Measurements from ENCODE around the gene ATG16L2.
"Not testable (repeated sequence)": the region's sequence is repeated elsewhere in the genome, so short reads cannot be mapped to it uniquely, and the experiment has no call there.

The ATG16L2 gene

DNA sequence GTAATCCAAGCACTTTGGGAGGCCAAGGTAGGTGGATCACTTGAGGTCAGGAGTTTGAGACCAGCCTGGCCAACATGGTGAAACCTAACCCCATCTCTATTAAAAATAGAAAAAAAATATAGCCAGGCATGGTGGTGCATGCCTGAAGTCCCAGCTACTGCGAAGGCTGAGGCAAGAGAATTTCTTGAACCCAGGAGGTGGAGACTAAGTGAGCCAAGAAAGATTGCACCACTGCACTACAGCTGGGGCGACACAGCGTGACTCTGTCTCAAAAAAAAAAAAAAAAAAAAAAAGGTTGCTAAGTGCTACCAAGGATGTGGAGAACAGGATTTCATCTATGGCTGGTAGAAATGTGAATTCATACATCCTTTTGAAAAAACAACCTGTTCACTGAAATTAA is 36.6 kb downstream of the ATG16L2 start:
- DNase-seq, result no peak

DNA sequence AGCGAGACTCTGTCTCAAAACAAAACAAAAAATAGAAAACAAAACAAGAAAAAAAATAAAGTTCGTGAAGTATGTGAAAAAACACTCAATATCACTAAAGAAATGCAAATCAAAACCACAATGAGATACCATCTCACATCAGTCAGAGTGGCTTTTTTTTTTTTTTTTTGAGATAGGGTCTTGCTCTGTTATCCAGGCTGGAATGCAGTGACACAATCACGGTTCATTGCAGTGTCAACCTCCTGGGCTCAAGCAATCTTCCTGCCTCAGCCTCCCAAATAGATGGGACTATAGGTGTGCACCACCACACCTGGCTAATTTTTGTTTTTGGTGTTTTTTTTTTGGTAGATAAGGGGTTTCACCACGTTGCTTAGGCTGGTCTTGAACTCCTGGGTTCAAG is 37.5 kb downstream of the ATG16L2 start:
- DNase-seq, result no peak

DNA sequence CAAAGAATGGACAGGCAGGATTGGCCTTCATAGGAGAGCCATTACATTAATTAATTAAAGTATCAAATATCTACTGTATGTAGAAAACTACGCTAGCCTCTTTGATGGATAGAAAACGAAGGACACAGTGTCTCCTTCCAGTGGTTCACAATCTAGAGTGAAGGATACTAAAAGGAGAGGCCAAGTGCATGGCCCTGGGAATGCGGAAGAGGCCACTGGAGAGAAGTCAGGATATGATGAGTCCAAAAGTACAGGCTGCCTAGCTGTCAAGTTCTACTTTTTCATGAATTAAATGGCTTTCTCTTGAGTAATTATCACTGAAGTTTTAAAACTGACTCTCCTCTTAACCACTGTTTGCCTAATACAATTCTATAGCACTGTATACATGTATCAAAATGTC is 41.9 kb downstream of the ATG16L2 start:
- no peak for DNase-seq

DNA sequence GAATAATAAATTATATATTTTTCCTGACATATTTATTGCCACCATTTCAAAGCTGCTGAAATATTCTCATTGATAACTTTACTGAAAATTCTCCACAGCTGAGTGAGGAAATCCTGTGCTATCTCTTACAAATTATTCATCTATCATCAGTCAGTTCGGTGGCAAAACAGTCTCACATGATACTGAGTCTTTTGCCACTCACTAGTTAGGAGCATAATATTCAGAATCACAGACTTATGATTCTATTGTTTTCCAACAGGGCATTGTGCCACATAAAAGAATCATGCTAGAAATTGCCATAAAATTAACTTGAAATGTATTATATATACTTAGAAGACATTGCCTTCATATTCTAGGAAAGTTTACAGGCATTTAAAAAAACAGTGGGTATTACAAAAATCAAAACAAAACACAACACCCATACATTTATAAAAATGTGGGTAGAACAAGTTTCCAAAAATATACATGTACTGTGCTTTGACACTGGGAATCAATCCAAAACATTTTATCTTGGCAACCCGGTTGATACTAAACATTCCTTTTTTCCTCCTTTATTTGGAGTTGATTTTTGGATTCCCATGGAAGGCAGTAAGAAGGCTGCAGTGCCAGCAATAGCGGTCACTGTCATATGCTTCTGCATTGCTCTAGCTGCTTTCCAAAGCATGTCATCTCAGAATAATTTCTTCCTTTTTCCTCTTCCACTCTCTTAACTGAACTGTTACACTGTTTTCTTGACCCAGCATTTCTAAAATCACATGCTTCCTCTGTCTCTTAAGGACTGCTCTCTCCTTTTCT is 42.5 kb downstream of the ATG16L2 start:
- no peak for DNase-seq

DNA sequence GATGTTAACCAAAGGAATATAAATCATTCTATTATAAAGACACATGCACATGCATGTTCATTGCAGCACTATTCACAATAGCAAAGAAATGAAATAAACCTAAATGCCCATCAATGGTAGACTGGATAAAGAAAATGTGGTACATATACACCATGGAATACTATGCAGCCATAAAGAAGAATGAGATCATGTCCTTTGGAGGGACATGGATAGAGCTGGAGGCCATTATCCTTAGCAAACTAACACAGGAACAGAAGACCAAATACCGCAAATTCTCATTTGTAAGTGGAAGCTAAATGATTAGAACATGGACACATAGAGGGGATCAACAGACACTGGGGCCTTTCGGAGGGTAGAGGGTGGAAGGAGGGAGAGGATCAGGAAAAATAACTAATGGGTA is 44.1 kb downstream of the ATG16L2 start:
- DNase-seq, result not testable (repeated sequence)

DNA sequence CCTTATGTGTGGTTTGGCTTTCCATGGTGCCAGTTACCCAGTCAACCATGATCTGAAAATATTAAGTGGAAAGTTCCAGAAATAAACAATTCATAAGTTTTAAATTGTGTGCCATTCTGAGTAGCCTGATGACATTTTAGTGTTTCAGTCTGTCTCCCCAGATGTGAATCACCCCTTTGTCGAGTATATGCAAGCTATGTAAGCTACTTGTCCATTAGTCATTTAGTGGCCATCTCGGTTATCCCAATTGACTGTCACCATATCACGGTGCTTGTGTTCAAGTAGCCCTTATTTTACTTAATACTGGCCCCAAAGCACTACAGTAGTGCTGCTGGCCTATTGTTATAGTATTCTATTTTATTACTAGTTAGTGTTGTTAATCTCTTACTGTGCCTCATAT is 44.9 kb downstream of the ATG16L2 start:
- DNase-seq, result no peak

GRCh38 chr11:72860010-72860409 is 45.8 kb downstream of the ATG16L2 start:
- DNase-seq, result no peak

- no peak for DNase-seq
Observed at GRCh38 chr11:72860592-72860991, 46.4 kb downstream of the ATG16L2 start.

GRCh38 chr11:72863091-72863490 is 48.9 kb downstream of the ATG16L2 start:
- DNase-seq, result no peak

DNA sequence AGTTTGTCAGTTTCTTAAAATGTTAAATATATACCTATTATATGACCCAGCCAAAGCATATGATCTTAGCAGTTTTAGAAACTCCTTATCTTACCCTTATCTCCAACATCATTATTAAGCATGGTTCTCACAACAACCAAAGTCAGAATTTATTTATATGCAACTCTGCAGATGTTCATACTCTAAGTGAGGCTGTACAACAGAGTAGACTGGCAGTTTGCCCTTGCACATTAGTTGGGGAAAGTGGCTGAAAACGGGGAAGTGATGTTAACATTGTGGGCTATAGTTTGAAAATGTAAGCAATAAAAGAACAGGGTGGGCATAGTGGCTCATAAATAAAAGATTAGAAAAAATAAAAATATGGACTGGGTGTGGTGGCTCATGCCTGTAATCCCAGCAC is 49.7 kb downstream of the ATG16L2 start:
- DNase-seq, result no peak

DNA sequence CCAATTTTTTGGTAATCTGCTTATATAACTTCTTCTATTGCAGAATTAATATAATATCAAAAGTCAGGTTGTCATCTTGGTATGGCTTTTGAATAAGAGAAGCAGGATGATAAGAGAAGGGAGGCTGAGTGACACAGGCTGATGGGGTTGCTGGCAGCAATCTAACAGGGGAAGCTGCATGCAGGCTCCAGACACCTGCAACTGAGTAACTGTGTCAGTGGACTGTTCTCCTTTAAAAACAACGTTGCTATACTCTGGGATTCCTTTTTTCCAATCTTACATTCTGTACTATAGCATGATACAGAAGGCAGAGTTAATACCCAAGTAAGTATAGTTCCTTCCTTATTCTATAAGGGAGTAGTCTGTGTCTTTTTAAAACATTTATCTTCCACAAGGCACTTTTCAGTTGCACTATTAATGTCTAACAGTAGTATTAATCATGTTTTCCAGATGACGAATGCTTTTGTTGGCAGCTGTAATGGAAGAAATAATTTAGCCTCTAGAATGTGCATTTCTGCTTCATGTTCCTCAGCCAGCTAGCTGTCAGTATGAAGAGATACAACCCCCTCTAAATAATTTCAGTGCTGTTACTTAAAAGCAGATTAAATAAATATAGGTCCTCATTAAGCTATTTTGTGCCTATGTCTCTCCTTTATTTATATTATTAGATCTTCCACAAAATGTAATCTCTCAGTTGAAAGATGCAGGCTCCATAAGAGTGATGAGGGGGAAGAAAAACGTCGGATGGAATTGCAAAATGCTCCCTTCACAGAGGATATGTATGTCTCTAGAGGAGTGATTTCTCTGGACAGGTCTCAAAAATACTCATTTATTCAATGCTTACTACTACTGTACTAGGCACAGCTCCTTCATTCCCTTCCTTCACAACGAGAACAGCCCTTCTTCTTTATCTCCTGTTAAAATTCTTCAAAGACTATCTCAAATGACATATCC is 50.8 kb downstream of the ATG16L2 start:
- no peak for DNase-seq

DNA sequence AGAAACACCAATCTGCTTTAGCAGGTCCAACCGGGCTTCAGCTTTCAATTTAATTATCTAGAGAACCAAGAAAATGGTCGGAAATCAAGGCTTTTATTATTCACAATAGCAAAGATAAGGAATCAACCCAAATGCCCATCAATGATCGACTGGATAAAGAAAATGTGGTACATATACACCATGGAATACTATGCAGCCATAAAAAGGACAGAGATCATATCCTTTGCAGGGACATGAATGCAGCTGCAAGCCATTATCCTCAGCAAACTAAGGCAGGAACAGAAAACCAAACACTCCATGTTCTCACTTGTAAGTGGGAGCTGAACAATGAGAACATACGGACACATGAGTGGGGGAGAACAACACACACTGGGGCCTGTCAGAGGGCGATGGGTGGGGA is 53.8 kb downstream of the ATG16L2 start:
- no peak for DNase-seq

DNA sequence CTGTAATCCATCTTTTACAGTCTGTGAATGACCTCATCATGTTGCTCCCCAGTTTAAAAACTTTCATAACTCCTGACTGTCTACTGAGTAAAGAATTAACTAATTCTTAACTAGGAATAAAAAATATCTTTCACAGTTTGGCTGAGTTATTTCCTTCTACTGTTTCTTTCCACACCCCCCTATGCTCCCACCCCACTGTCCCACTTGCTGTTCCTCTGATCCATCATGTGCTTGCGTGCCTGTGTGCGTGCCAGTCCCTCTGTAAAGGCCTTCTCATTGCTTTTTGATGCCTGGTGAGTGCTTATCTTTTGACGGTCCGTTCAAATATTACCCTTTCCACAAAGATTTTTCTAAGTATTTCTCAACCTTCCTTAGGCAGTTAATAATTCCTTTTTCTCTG is 55.6 kb downstream of the ATG16L2 start:
- DNase-seq, result no peak

- DNase-seq, result no peak
Observed at GRCh38 chr11:72871119-72871518, 56.9 kb downstream of the ATG16L2 start.

GRCh38 chr11:72872012-72872411 is 57.8 kb downstream of the ATG16L2 start:
- DNase-seq, result no peak

GRCh38 chr11:72875736-72876135 is 61.5 kb downstream of the ATG16L2 start:
- DNase-seq, result no peak

DNA sequence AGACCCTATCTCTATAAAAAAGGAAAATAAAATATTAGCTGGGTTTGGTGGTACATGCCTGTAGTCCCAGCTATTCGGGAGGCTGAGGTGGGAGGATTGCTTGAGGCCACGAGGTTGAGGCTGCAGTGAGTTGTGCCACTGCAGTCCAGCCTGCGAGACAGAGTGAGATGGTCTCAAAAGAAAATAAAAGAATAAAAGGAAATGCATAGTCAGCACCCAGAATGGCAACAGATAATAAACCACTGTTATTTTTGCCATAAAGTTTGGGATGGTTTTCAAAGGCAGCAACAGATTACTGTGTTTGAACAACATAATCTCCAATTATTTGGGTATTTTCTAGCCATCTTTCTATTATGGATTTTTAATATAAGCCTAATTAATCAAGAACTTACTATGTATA is 61.9 kb downstream of the ATG16L2 start:
- no peak for DNase-seq

Measured in SHP77 treated with DMSO at 0.1 percent for 48 hours (cell line).